HEK293 (cell line): Measurements from ENCODE around the gene CRIP2.

Experiments used
- CTCF ChIA-PET: fragments of 350-600 bp; formaldehyde crosslinking; extraction: SDS; loops from one replicate; lab custom pipeline; 2021; ENCODE audit warnings: antibody characterized with exemption; lab: Yijun Ruan, JAX
- POLR2A ChIA-PET: fragments of 300-600 bp; formaldehyde crosslinking; extraction: SDS; loops from one replicate; lab custom pipeline; 2020; ENCODE audit warnings: antibody characterized with exemption, inconsistent platforms; lab: Yijun Ruan, JAX
- H3K27ac ChIP-seq: fragments of 200-500 bp; sonication (Bioruptor generic); 2 replicates; pipeline ENCODE4 v1.5.1; 2014; ENCODE audit warnings: low read depth, low read length, control low read depth, inconsistent platforms; ENCODE audit errors: extremely low read depth
- H3K36me3 ChIP-seq, 2 experiments: fragments of 200-500 bp in 1 of 2; sonication (Bioruptor generic) in 1 of 2; 1 replicate in 1 of 2; 2 replicates in 1 of 2; pipeline ENCODE4 v1.5.1; 2014 to 2017; ENCODE audit warnings: inconsistent platforms in 2 of 2, low read length in 2 of 2; ENCODE audit not compliant: control insufficient read depth in 2 of 2, insufficient read depth in 1 of 2
- H3K4me1 ChIP-seq: fragments of 200-500 bp; sonication (Bioruptor generic); 2 replicates; pipeline ENCODE4 v1.5.1; 2014; ENCODE audit warnings: mild to moderate bottlenecking, low read length, inconsistent platforms; ENCODE audit not compliant: control insufficient read depth, insufficient read depth
- H3K4me3 ChIP-seq: 2 replicates; pipeline ENCODE4 v1.5.1; 2011; ENCODE audit warnings: low read depth, mild to moderate bottlenecking, control low read depth, low read length, moderate library complexity
- H3K9me3 ChIP-seq: fragments of 200-500 bp; sonication (Bioruptor generic); 2 replicates; pipeline ENCODE4 v1.5.1; 2014; ENCODE audit warnings: low read depth, low read length, inconsistent platforms; ENCODE audit not compliant: control insufficient read depth, insufficient read depth
- BCL11A ChIP-seq: fragments of 450-650 bp; formaldehyde crosslinking; IDR thresholded peaks from 2 replicates; pipeline ENCODE4 v1.5.1; 2016; ENCODE audit warnings: low read depth, missing biosample characterization, missing genetic modification characterization
- FEZF1 ChIP-seq: fragments of 450-650 bp; formaldehyde crosslinking; IDR thresholded peaks from 2 replicates; pipeline ENCODE4 v1.5.1; 2016; ENCODE audit warnings: missing biosample characterization, missing genetic modification characterization
- RBAK ChIP-seq: fragments of 450-650 bp; formaldehyde crosslinking; IDR thresholded peaks from 2 replicates; pipeline ENCODE4 v1.5.1; 2016; ENCODE audit warnings: missing biosample characterization, missing genetic modification characterization
- ZFHX2 ChIP-seq: fragments of 450-650 bp; formaldehyde crosslinking; conservative IDR thresholded peaks from 2 replicates; pipeline ENCODE4 v1.5.1; 2016; ENCODE audit warnings: missing biosample characterization, missing genetic modification characterization
- ZIC2 ChIP-seq: fragments of 450-650 bp; formaldehyde crosslinking; IDR thresholded peaks from 2 replicates; pipeline ENCODE4 v1.5.1; 2016; ENCODE audit warnings: missing biosample characterization, missing genetic modification characterization
- ZNF133 ChIP-seq: fragments of 450-650 bp; formaldehyde crosslinking; IDR thresholded peaks from 2 replicates; pipeline ENCODE4 v1.5.1; 2016; ENCODE audit warnings: missing biosample characterization, missing genetic modification characterization
- ZNF350 ChIP-seq: fragments of 450-650 bp; formaldehyde crosslinking; IDR thresholded peaks from 2 replicates; pipeline ENCODE4 v1.5.0; 2017; ENCODE audit warnings: missing biosample characterization, mild to moderate bottlenecking, missing genetic modification characterization
- ZNF404 ChIP-seq: fragments of 450-650 bp; formaldehyde crosslinking; IDR thresholded peaks from 2 replicates; pipeline ENCODE4 v1.5.1; 2017; ENCODE audit warnings: missing biosample characterization, missing genetic modification characterization
- ZNF48 ChIP-seq: fragments of 450-650 bp; formaldehyde crosslinking; IDR thresholded peaks from 2 replicates; pipeline ENCODE4 v1.5.1; 2016; ENCODE audit warnings: missing biosample characterization, missing genetic modification characterization
- ZNF785 ChIP-seq: fragments of 450-650 bp; formaldehyde crosslinking; IDR thresholded peaks from 2 replicates; pipeline ENCODE4 v1.5.1; 2016; ENCODE audit warnings: missing biosample characterization, missing genetic modification characterization
- ZSCAN23 ChIP-seq: fragments of 450-650 bp; formaldehyde crosslinking; IDR thresholded peaks from 2 replicates; pipeline ENCODE4 v1.5.1; 2016; ENCODE audit warnings: missing biosample characterization, missing genetic modification characterization
- TF ChIP-seq, protein P1 (sequence below): fragments of 450-650 bp; formaldehyde crosslinking; IDR thresholded peaks from 2 replicates; pipeline ENCODE4 v1.5.1; 2016; ENCODE audit warnings: missing biosample characterization, missing genetic modification characterization
- TF ChIP-seq, protein P2 (sequence below): fragments of 450-650 bp; formaldehyde crosslinking; IDR thresholded peaks from 2 replicates; pipeline ENCODE4 v1.5.1; 2016; ENCODE audit warnings: missing biosample characterization, missing genetic modification characterization
- TF ChIP-seq, protein P3 (sequence below): fragments of 450-650 bp; formaldehyde crosslinking; IDR thresholded peaks from 2 replicates; pipeline ENCODE4 v1.5.1; 2017; ENCODE audit warnings: missing biosample characterization, missing genetic modification characterization
- TF ChIP-seq, protein P4 (sequence below): fragments of 450-650 bp; formaldehyde crosslinking; IDR thresholded peaks from 2 replicates; pipeline ENCODE4 v1.5.1; 2016; ENCODE audit warnings: missing biosample characterization, missing genetic modification characterization
- TF ChIP-seq, protein P5 (sequence below): fragments of 450-650 bp; formaldehyde crosslinking; IDR thresholded peaks from 2 replicates; pipeline ENCODE4 v1.5.1; 2017; ENCODE audit warnings: missing biosample characterization, missing genetic modification characterization

Gene CRIP2

DNA sequence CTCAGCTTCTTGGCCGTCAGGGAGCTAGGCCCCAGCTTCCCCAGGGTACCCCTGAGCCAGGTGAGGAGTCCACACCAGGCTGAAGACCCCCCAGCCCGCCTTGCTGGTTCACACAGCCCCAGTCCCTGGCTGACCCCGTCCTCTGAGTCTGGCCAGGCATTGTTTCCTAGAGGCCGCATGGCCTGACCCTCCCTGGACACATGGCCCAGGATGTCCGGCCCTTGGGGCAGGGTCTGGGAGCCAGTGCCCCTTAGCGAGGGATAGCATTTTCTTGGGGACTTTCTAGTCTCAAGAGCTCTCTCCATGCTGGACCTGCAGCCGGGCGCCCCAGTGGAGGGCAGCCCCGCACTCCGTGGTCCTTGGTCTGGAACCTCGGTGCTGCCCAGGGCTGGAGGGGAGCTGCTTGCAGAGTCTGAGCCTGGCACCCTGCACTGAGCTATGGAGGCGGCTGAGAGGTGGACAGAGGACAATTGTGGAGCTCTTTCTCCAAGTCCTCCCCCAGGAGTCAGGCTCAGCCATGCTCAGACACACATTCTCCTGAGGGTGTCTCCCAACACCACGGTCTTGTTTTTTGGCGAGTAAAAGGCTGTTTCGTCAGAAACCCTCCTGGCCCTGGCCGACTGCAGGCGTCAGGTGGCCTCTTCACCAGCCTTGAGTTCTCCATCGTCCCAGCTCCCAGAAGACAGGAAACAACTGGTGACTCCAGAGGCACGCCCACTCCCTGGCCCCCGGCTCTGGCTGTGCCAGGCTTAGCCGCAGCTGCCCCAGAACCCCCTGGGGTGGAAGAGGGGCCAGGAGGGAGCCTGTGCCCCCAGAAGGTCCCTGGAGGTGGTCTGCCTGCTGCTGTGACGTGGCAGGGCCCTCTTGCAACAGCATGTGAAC, 17.6 kb upstream of the CRIP2 start:
- no peak overlapping the region for H3K27ac ChIP-seq
- no peaks in the 10 kb centered on the region for H3K9me3 ChIP-seq
- ChIA-PET POLR2A (interaction anchor here (1.1 kb wide), 1 partner anchor 24 kb away, joined by 4 read pairs; no protein-coding TSS in a partner anchor), CTCF (interaction anchor here (1.0 to 1.7 kb wide), 3 partner anchors 24 to 85 kb away, joined by 5 to 7 read pairs (median 6); no protein-coding TSS in a partner anchor)
- no peak for TF ChIP-seq RBAK (tag by site-specific recombination)
- TF ChIP-seq FEZF1, result no peak
- TF ChIP-seq, protein P1, sequence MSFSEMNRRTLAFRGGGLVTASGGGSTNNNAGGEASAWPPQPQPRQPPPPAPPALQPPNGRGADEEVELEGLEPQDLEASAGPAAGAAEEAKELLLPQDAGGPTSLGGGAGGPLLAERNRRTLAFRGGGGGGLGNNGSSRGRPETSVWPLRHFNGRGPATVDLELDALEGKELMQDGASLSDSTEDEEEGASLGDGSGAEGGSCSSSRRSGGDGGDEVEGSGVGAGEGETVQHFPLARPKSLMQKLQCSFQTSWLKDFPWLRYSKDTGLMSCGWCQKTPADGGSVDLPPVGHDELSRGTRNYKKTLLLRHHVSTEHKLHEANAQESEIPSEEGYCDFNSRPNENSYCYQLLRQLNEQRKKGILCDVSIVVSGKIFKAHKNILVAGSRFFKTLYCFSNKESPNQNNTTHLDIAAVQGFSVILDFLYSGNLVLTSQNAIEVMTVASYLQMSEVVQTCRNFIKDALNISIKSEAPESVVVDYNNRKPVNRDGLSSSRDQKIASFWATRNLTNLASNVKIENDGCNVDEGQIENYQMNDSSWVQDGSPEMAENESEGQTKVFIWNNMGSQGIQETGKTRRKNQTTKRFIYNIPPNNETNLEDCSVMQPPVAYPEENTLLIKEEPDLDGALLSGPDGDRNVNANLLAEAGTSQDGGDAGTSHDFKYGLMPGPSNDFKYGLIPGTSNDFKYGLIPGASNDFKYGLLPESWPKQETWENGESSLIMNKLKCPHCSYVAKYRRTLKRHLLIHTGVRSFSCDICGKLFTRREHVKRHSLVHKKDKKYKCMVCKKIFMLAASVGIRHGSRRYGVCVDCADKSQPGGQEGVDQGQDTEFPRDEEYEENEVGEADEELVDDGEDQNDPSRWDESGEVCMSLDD (tag by site-specific recombination), result no peak
- peak; percentile 69 for TF ChIP-seq ZIC2
- TF ChIP-seq ZSCAN23 (tag by site-specific recombination), result no peak
- TF ChIP-seq, protein P2, sequence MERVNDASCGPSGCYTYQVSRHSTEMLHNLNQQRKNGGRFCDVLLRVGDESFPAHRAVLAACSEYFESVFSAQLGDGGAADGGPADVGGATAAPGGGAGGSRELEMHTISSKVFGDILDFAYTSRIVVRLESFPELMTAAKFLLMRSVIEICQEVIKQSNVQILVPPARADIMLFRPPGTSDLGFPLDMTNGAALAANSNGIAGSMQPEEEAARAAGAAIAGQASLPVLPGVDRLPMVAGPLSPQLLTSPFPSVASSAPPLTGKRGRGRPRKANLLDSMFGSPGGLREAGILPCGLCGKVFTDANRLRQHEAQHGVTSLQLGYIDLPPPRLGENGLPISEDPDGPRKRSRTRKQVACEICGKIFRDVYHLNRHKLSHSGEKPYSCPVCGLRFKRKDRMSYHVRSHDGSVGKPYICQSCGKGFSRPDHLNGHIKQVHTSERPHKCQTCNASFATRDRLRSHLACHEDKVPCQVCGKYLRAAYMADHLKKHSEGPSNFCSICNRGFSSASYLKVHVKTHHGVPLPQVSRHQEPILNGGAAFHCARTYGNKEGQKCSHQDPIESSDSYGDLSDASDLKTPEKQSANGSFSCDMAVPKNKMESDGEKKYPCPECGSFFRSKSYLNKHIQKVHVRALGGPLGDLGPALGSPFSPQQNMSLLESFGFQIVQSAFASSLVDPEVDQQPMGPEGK (tag by site-specific recombination), result no peak
- TF ChIP-seq ZNF48 (tag by site-specific recombination), result no peak
- TF ChIP-seq ZFHX2, result 0 out of 2 replicates have a peak, but pooled peaks have one; percentile 7
- TF ChIP-seq BCL11A, result no peak
- H3K4me3 ChIP-seq, result no peak overlapping the region
- H3K36me3 ChIP-seq, result peaks cover 13 to 80% of the 10 kb centered on the region in 2 experiments; a peak in 2 of 3 replicates
- H3K4me1 ChIP-seq, result no peaks in the 10 kb centered on the region

DNA sequence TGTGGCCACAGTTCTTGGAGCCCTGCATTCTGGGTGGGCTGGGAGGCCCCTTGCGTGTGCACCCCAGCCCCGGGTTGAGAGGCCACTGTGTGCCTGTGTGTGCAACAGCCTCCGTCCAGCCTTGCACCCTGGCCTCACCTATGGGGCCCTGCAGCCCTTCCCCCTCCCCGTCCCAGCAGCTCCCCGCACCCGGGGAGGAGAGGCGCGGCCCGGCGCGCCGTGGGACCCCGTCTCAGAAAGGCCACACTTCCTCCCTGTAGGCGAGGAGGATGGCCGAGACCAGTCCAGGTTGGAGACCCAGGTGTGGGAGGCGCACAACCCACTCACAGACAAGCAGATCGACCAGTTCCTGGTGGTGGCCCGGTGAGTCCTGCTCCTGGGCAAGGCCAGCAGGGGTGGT, 16.6 kb upstream of the CRIP2 start:
- H3K9me3 ChIP-seq, result no peaks in the 10 kb centered on the region
- H3K4me1 ChIP-seq, result no peaks in the 10 kb centered on the region
- no peak overlapping the region for H3K4me3 ChIP-seq
- CTCF ChIA-PET, result interaction anchor here (1.0 to 1.7 kb wide), 2 partner anchors 23 to 32 kb away, joined by 5 to 7 read pairs; no protein-coding TSS in a partner anchor
- POLR2A ChIA-PET, result no interaction called here
- TF ChIP-seq ZFHX2, result peak; percentile 39; the same call in 1 of the 2 replicates
- TF ChIP-seq, protein P3, sequence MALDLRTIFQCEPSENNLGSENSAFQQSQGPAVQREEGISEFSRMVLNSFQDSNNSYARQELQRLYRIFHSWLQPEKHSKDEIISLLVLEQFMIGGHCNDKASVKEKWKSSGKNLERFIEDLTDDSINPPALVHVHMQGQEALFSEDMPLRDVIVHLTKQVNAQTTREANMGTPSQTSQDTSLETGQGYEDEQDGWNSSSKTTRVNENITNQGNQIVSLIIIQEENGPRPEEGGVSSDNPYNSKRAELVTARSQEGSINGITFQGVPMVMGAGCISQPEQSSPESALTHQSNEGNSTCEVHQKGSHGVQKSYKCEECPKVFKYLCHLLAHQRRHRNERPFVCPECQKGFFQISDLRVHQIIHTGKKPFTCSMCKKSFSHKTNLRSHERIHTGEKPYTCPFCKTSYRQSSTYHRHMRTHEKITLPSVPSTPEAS (tag by site-specific recombination), result no peak
- TF ChIP-seq ZNF785, result no peak
- H3K36me3 ChIP-seq, result peaks cover 7 to 76% of the 10 kb centered on the region in 2 experiments; a peak in 2 of 3 replicates
- no peak overlapping the region for H3K27ac ChIP-seq

DNA sequence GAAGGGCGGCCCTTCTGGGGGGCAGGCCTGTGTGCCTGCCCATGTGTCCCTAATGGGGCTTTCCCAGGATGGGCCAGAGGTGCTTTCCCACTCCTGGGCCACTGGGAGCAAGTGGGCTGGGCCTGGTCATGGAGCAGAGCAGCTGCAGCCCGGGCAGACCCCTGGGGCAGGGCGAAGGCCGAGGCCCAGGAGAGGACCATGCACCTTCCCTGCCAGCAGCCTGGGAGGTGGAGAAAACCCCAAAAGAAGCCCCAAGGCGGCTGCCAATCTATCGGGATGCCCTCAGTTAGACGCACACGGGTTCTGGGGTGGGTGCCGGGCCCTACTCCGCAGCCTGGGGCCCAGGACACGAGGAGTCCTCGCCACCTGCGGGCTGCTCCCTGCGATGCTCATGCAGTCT, 16.1 kb upstream of the CRIP2 start:
- H3K4me1 ChIP-seq, result no peaks in the 10 kb centered on the region
- ChIA-PET POLR2A (no interaction called here), CTCF (no interaction called here)
- TF ChIP-seq ZNF350, result no peak
- TF ChIP-seq ZNF404, result no peak
- TF ChIP-seq, protein P4, sequence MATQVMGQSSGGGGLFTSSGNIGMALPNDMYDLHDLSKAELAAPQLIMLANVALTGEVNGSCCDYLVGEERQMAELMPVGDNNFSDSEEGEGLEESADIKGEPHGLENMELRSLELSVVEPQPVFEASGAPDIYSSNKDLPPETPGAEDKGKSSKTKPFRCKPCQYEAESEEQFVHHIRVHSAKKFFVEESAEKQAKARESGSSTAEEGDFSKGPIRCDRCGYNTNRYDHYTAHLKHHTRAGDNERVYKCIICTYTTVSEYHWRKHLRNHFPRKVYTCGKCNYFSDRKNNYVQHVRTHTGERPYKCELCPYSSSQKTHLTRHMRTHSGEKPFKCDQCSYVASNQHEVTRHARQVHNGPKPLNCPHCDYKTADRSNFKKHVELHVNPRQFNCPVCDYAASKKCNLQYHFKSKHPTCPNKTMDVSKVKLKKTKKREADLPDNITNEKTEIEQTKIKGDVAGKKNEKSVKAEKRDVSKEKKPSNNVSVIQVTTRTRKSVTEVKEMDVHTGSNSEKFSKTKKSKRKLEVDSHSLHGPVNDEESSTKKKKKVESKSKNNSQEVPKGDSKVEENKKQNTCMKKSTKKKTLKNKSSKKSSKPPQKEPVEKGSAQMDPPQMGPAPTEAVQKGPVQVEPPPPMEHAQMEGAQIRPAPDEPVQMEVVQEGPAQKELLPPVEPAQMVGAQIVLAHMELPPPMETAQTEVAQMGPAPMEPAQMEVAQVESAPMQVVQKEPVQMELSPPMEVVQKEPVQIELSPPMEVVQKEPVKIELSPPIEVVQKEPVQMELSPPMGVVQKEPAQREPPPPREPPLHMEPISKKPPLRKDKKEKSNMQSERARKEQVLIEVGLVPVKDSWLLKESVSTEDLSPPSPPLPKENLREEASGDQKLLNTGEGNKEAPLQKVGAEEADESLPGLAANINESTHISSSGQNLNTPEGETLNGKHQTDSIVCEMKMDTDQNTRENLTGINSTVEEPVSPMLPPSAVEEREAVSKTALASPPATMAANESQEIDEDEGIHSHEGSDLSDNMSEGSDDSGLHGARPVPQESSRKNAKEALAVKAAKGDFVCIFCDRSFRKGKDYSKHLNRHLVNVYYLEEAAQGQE (tag by site-specific recombination), result no peak
- TF ChIP-seq ZNF133, result no peak
- TF ChIP-seq, protein P5, sequence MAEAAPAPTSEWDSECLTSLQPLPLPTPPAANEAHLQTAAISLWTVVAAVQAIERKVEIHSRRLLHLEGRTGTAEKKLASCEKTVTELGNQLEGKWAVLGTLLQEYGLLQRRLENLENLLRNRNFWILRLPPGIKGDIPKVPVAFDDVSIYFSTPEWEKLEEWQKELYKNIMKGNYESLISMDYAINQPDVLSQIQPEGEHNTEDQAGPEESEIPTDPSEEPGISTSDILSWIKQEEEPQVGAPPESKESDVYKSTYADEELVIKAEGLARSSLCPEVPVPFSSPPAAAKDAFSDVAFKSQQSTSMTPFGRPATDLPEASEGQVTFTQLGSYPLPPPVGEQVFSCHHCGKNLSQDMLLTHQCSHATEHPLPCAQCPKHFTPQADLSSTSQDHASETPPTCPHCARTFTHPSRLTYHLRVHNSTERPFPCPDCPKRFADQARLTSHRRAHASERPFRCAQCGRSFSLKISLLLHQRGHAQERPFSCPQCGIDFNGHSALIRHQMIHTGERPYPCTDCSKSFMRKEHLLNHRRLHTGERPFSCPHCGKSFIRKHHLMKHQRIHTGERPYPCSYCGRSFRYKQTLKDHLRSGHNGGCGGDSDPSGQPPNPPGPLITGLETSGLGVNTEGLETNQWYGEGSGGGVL (tag by site-specific recombination), result no peak
- H3K9me3 ChIP-seq, result no peaks in the 10 kb centered on the region
- H3K36me3 ChIP-seq, result peaks cover 7 to 77% of the 10 kb centered on the region in 2 experiments; a peak in 2 of 3 replicates
- no peak overlapping the region for H3K4me3 ChIP-seq
- no peak overlapping the region for H3K27ac ChIP-seq
